Smooth muscle cell (in vitro differentiated cells): ENCODE data around the gene KRT10. TPM values are rescaled to one million over a fixed set of nuclear protein-coding genes. Genes with fewer than 3 reads are reported as not detected.
A peak's percentile ranks its signal among the peaks of the same experiment; 100 is the strongest.

Experiments used
- DNase-seq: peaks from one replicate; lab custom pipeline; 2025; ENCODE audit not compliant: unreplicated experiment; lab: John Stamatoyannopoulos, UW
- H2AFZ ChIP-seq: fragments of 200-600 bp; sonication (generic); 2 replicates; pipeline ENCODE4 v1.6.0; 2016; ENCODE audit warnings: antibody characterized with exemption, low read depth, mild to moderate bottlenecking
- H3F3A ChIP-seq: fragments of 200-600 bp; sonication (generic); 2 replicates; pipeline ENCODE4 v1.6.0; 2017; ENCODE audit warnings: antibody characterized with exemption, low read depth
- H3K27ac ChIP-seq: fragments of 200-600 bp; sonication (generic); 2 replicates; pipeline ENCODE4 v1.5.1; 2016; ENCODE audit warnings: low read depth, mild to moderate bottlenecking
- H3K27me3 ChIP-seq: fragments of 200-600 bp; sonication (generic); 2 replicates; pipeline ENCODE4 v1.6.1; 2016; ENCODE audit warnings: low read depth, mild to moderate bottlenecking
- H3K36me3 ChIP-seq: fragments of 200-600 bp; sonication (generic); 2 replicates; pipeline ENCODE4 v1.5.1; 2016; ENCODE audit warnings: low read depth
- H3K4me1 ChIP-seq: fragments of 200-600 bp; sonication (generic); 2 replicates; pipeline ENCODE4 v1.5.1; 2016; ENCODE audit warnings: low read depth
- H3K4me2 ChIP-seq: fragments of 200-600 bp; sonication (generic); 2 replicates; pipeline ENCODE4 v1.6.0; 2016; ENCODE audit warnings: mild to moderate bottlenecking
- H3K4me3 ChIP-seq: fragments of 200-600 bp; sonication (generic); 2 replicates; pipeline ENCODE4 v1.5.1; 2016; ENCODE audit warnings: mild to moderate bottlenecking
- H3K79me2 ChIP-seq: fragments of 200-600 bp; sonication (generic); 2 replicates; pipeline ENCODE4 v1.6.0; 2016; ENCODE audit warnings: low read depth, mild to moderate bottlenecking
- H3K9ac ChIP-seq: fragments of 200-600 bp; sonication (generic); 2 replicates; pipeline ENCODE4 v1.6.0; 2016; ENCODE audit warnings: low read depth
- H3K9me3 ChIP-seq: fragments of 200-600 bp; sonication (generic); replicated peaks from 2 replicates; pipeline ENCODE4 v1.5.1; 2016; ENCODE audit warnings: low read depth
- H4K20me1 ChIP-seq: fragments of 200-600 bp; sonication (generic); 2 replicates; pipeline ENCODE4 v1.6.0; 2016; ENCODE audit warnings: low read depth
- WGBS: methylation state at CpG from one replicate; pipeline ENCODE4 v1.1.7; 2016; ENCODE audit warnings: low lambda C conversion rate; 5-methylcytosine and 5-hydroxymethylcytosine counted together
- polyA plus RNA-seq: library from polyadenylated mRNA; unstranded; fragments of >200 nt; fragmentation: Nextera tagmentation; extraction: Ambion mirVana; gene quantifications from 2 replicates; pipeline ENCODE4 v1.2.1, GENCODE V29; 2016
- total RNA-seq: library from RNA; depleted of rRNA; stranded (reverse); fragments of >200 nt; gene quantifications from 2 replicates; pipeline ENCODE4 v1.2.3, GENCODE V29; 2014
- TF ChIP-seq, protein P1 (sequence below): fragments of 200-600 bp; sonication (generic); IDR thresholded peaks from 2 replicates; pipeline ENCODE4 v1.5.1; 2017; ENCODE audit warnings: borderline replicate concordance, mild to moderate bottlenecking, antibody characterized with exemption; ENCODE audit not compliant: insufficient read depth, poor library complexity, severe bottlenecking

KRT10 gene
- total and polyA plus RNA-seq, 2 experiments from 2014 or later = 48.0 to 189 TPM

DNA sequence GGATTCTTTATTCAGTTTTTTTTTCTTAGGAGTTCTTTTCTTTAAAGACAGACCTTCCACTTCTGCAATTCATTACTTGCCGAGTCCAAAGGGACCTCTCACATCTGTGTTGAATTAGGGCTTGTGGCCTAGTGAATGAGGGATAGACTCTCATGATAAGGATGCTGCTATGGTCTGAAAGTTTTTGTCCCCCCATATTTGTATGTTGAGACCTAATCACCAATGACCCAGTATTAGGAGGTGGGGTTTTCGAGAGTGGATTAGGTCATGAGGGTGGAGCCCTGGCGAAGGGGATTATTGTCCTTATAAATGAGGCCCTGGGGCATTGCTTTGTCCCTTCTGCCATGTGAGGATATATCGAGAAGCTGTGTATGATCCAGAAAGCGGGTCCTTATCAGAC, 35.1 kb upstream of the KRT10 start:
- peak overlapping the region; percentile 3 for H3K4me2 ChIP-seq
- 48% methylated on average over 5 of the region's 5 CpGs for WGBS
- H3K79me2 ChIP-seq = no peaks in the 10 kb centered on the region
- H2AFZ ChIP-seq = peak overlapping the region; percentile 11
- H3K4me3 ChIP-seq = no peak overlapping the region
- no peaks in the 10 kb centered on the region for H3K27me3 ChIP-seq
- peaks cover 7% of the 10 kb centered on the region for H3K4me1 ChIP-seq
- TF ChIP-seq, protein P1, sequence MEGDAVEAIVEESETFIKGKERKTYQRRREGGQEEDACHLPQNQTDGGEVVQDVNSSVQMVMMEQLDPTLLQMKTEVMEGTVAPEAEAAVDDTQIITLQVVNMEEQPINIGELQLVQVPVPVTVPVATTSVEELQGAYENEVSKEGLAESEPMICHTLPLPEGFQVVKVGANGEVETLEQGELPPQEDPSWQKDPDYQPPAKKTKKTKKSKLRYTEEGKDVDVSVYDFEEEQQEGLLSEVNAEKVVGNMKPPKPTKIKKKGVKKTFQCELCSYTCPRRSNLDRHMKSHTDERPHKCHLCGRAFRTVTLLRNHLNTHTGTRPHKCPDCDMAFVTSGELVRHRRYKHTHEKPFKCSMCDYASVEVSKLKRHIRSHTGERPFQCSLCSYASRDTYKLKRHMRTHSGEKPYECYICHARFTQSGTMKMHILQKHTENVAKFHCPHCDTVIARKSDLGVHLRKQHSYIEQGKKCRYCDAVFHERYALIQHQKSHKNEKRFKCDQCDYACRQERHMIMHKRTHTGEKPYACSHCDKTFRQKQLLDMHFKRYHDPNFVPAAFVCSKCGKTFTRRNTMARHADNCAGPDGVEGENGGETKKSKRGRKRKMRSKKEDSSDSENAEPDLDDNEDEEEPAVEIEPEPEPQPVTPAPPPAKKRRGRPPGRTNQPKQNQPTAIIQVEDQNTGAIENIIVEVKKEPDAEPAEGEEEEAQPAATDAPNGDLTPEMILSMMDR = no peak
- DNase-seq = no peak
- no peaks in the 10 kb centered on the region for H3K9me3 ChIP-seq
- no peak overlapping the region for H3K9ac ChIP-seq
- no peaks in the 10 kb centered on the region for H3F3A ChIP-seq
- H3K36me3 ChIP-seq = no peaks in the 10 kb centered on the region
- H3K27ac ChIP-seq = no peak overlapping the region
- no peaks in the 10 kb centered on the region for H4K20me1 ChIP-seq

GRCh38 chr17:40854175-40854814, 31.9 kb upstream of the KRT10 start:
- DNase-seq = no peak
- H3K79me2 ChIP-seq = no peaks in the 10 kb centered on the region
- no peaks in the 10 kb centered on the region for H3K9me3 ChIP-seq
- H3K4me1 ChIP-seq = peaks cover 7% of the 10 kb centered on the region
- 15% methylated on average over 6 of the region's 6 CpGs for WGBS
- no peak overlapping the region for H3K9ac ChIP-seq
- no peaks in the 10 kb centered on the region for H3F3A ChIP-seq
- TF ChIP-seq, protein P1 = no peak
- no peak overlapping the region for H2AFZ ChIP-seq
- H4K20me1 ChIP-seq = no peaks in the 10 kb centered on the region
- no peak overlapping the region for H3K4me3 ChIP-seq
- H3K27me3 ChIP-seq = peaks cover 2% of the 10 kb centered on the region
- peak overlapping the region; percentile 61 for H3K27ac ChIP-seq
- peak overlapping the region; percentile 64 for H3K4me2 ChIP-seq
- no peaks in the 10 kb centered on the region for H3K36me3 ChIP-seq

- WGBS = 45% methylated on average over 1 of the region's 1 CpG
- TF ChIP-seq, protein P1 = no peak
- H2AFZ ChIP-seq = no peak overlapping the region
- no peak overlapping the region for H3K27ac ChIP-seq
- H3K9ac ChIP-seq = no peak overlapping the region
- H3K4me2 ChIP-seq = no peak overlapping the region
- H3K27me3 ChIP-seq = peaks cover 12% of the 10 kb centered on the region
- H3K9me3 ChIP-seq = no peaks in the 10 kb centered on the region
- no peak for DNase-seq
- no peaks in the 10 kb centered on the region for H3K79me2 ChIP-seq
- no peaks in the 10 kb centered on the region for H3K36me3 ChIP-seq
- H3K4me1 ChIP-seq = peaks cover 3% of the 10 kb centered on the region
- no peak overlapping the region for H3K4me3 ChIP-seq
- no peaks in the 10 kb centered on the region for H3F3A ChIP-seq
- H4K20me1 ChIP-seq = no peaks in the 10 kb centered on the region
Observed at GRCh38 chr17:40852364-40852763, 29.9 kb upstream of the KRT10 start.

DNA sequence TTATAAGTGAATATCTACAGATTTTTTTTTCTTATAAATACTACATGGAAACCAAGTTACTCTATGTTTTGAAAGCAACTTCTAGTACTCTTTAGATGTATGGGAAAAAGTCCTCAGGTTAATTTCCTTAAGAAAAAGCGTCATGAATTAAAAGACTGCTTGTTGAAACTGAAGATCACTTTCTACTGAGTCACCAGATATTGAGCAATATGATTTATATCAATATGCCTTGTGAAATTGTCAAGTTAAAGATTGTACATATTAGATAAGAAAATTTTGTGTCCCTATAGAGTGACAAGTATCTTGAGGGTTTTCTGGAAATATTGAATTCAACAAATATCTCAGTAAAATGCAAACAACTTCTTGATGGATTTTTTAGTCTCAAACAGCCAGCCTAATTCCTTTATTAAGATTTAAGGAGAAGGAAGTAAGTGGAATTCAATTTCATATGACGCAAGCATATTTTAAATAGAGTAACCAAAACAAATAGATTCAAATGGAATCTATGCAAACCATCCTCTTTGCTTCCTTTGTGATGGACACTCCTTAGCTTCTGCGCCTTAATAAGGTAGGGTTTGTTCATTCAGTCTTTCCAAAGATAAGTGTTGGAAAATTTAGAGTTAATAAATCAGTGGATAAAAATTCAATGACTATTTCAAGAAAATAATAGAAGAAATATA, 28.0 kb upstream of the KRT10 start:
- Histone ChIP-seq H3K79me2 (no peaks in the 10 kb centered on the region), H4K20me1 (no peaks in the 10 kb centered on the region), H3K9me3 (no peaks in the 10 kb centered on the region), H3K4me1 (no peaks in the 10 kb centered on the region), H3K4me2 (no peak overlapping the region), H2AFZ (no peak overlapping the region), H3K9ac (no peak overlapping the region), H3F3A (no peaks in the 10 kb centered on the region), H3K27ac (no peak overlapping the region), H3K36me3 (no peaks in the 10 kb centered on the region), H3K27me3 (peaks cover 26% of the 10 kb centered on the region), H3K4me3 (no peak overlapping the region)
- TF ChIP-seq, protein P1 = no peak
- WGBS = 93% methylated on average over 3 of the region's 3 CpGs
- no peak for DNase-seq
